ENCODE measurements around the gene BTBD6.

The BTBD6 gene

GRCh38 chr14:105211086-105211757, 37.1 kb upstream of the BTBD6 start:
- no peak for DNase-seq (ENCODE audit: low spot score)

GRCh38 chr14:105211758-105212089, 36.6 kb upstream of the BTBD6 start:
- DNase-seq (ENCODE audit: low spot score): no peak

GRCh38 chr14:105212541-105213300, 35.6 kb upstream of the BTBD6 start:
- DNase-seq (ENCODE audit: low spot score): no peak

GRCh38 chr14:105213361-105213760, 35.0 kb upstream of the BTBD6 start:
- no peak for DNase-seq (ENCODE audit: low spot score)

- DNase-seq (ENCODE audit: low spot score): no peak
Observed at GRCh38 chr14:105214324-105214915, 33.9 kb upstream of the BTBD6 start.

- no peak for DNase-seq (ENCODE audit: low spot score)
Observed at GRCh38 chr14:105215602-105216001, 32.7 kb upstream of the BTBD6 start.

- DNase-seq (ENCODE audit: low spot score): no peak
Observed at GRCh38 chr14:105216490-105217247, 31.7 kb upstream of the BTBD6 start.

- no peak for DNase-seq (ENCODE audit: low spot score)
Observed at GRCh38 chr14:105217774-105218173, 30.6 kb upstream of the BTBD6 start.

GRCh38 chr14:105218611-105219010, 29.7 kb upstream of the BTBD6 start:
- DNase-seq (ENCODE audit: low spot score): no peak

- DNase-seq (ENCODE audit: low spot score): no peak
Observed at GRCh38 chr14:105219043-105219612, 29.2 kb upstream of the BTBD6 start.

- DNase-seq (ENCODE audit: low spot score): no peak
Observed at GRCh38 chr14:105219753-105220152, 28.6 kb upstream of the BTBD6 start.

GRCh38 chr14:105220699-105221597, 27.4 kb upstream of the BTBD6 start:
- DNase-seq (ENCODE audit: low spot score): no peak

GRCh38 chr14:105221598-105222178, 26.6 kb upstream of the BTBD6 start:
- no peak for DNase-seq (ENCODE audit: low spot score)

GRCh38 chr14:105223260-105223659, 25.1 kb upstream of the BTBD6 start:
- no peak for DNase-seq (ENCODE audit: low spot score)

GRCh38 chr14:105223770-105224544, 24.4 kb upstream of the BTBD6 start:
- DNase-seq (ENCODE audit: low spot score): no peak

- no peak for DNase-seq (ENCODE audit: low spot score)
Observed at GRCh38 chr14:105224845-105225570, 23.3 kb upstream of the BTBD6 start.

- DNase-seq (ENCODE audit: low spot score): no peak
Observed at GRCh38 chr14:105226198-105226597, 22.1 kb upstream of the BTBD6 start.

- DNase-seq (ENCODE audit: low spot score): no peak
Observed at GRCh38 chr14:105227346-105227745, 21.0 kb upstream of the BTBD6 start.

GRCh38 chr14:105228562-105228961, 19.8 kb upstream of the BTBD6 start:
- no peak for DNase-seq (ENCODE audit: low spot score)

Data from kidney capillary endothelial cell (primary cell).